Measurements from ENCODE around the gene AK9.

Gene AK9

DNA sequence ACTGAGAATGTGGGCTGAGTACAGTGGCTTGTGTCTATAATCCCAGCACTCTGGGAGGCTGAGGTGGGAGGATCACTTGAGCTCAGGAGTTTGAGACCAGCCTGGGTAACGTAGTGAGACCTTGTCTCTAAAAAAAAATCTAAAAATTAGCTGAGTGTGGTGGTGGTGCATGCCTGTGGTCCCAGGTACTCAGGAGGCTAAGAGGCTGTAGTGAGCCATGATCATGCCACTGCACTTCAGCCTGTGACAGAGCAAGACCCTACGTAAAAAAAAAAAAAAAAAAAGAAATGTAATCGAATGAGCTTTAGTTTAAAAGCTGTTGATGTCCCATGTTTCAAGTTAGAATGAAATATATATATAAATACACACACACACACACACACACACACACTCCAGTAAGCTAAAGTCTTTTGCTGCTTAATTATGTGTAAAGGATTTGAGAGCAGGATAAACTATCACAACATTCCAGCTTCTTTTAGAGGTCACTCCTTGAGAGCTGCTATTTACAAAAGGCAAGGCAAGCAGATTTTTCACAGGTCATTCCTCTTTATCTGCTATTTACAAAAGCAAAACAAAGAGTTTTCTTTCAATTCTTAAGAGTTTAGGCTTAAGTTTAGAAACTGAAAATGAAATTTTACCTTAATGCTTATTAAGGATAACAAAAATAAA is 230.7 kb downstream of the AK9 start:
- Mint-ChIP-seq H3K9me3 (peaks cover 3% of the 10 kb centered on the region), H3K36me3 (ENCODE audit: low read depth) (peaks cover 49% of the 10 kb centered on the region), H3K4me1 (ENCODE audit: low read depth) (peaks cover 76% of the 10 kb centered on the region), H3K27ac (peak overlapping the region; percentile 40), H3K27me3 (no peaks in the 10 kb centered on the region), H3K4me3 (no peak overlapping the region)

DNA sequence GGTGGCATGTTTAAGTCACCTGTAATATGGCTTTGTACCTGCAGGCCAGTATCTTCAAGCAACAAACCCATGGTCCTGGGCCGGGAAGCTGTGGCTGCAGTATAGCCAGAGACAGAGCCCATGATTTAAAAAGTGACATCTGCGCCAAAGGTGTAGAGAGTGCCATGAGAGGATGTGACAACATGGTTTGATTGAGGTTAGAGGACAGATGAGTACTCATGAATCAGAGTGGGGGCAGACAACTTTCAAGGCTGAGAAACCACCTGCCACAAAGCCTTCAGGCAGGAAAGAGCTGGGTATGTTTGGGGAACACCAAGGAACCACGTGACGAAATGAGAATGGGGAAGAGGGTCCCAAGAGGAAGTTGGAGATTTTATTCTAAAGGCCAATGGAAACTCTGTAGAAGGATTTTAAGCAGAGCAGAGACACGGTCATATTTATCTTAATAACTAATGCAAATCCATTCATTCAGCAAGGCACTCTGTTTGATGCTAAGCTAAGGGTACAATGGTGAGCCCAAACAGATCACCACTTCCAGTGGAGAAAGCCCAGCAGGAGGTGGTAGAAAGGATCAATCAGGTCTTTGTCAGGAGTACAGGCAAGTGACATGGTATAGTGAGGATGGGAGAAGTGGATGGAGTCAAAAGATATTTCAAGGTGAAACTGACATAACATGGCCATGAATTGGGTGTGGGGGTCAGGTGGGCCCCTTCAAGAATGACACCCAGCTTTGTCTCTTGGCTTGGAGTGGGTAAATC is 232.0 kb downstream of the AK9 start:
- H3K4me1 Mint-ChIP-seq (ENCODE audit: low read depth) = peaks cover 73% of the 10 kb centered on the region
- peaks cover 38% of the 10 kb centered on the region for H3K36me3 Mint-ChIP-seq (ENCODE audit: low read depth)
- H3K9me3 Mint-ChIP-seq = peaks cover 3% of the 10 kb centered on the region
- H3K27ac Mint-ChIP-seq = peak overlapping the region; percentile 77
- peak overlapping the region; percentile 18 for H3K4me3 Mint-ChIP-seq
- H3K27me3 Mint-ChIP-seq = no peaks in the 10 kb centered on the region

DNA sequence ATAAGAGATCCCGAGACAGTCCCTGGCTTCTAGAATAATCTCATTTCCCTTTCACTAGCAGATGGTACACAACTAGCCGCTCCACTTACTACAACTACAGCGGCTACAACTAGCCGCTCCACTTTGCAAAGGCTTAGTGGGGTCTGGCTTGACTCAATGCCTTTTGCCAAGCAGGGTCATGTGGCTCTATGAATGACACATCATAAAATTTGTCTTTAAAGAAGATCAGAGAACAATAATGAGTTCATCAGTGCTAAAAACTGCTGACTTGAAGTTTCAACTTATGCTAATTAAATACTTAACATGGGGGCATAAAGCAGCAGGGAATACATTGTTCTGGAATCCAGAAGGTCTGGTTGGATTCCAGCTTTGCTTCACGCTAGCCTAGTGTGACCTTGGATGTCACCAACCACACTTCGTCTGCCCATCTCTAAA is 233.4 kb downstream of the AK9 start:
- no peak overlapping the region for H3K27ac Mint-ChIP-seq

DNA sequence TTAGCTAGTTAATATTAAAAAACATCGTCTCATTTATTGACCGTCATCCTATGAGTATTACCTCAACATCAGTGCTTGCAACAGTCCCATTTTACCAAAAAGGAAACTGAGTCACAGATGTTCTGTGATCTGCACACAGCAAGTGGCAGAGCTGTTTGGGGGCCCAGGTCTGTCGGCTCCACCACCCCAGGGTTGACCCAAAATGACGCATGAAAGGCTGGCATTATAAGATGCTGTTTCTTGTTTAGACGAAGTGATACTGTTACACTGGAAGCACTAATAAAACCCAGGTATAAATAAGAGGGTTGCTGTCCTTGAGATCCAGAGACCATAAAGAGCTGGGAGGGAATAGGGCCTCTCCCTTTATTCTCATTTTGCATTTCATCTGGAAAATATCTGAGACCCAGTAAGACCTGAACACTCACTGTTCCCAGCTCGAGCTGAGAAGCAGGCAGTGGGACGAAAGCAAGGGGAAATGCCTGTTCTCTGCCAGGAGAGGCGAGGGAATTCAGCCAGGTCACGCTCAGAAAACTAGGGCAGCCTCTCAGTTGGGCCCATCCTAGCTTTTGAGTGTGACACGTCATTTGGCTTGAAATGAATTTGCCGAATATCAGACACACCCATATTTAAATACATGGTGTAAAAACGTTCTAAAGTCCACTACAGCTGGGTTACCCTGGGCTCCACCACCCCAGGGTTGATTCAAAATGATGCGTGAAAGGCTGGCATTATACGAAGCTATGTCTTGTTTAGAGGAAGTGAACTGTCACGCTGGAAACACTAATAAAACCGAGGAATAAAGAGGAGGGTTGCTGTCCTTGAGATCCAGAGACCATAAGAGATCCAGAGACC is 234.1 kb downstream of the AK9 start:
- no peaks in the 10 kb centered on the region for H3K27me3 Mint-ChIP-seq

More for the DNA sequence above, 233.4 kb downstream of the AK9 start:
- Mint-ChIP-seq H3K9me3 (peaks cover 3% of the 10 kb centered on the region), H3K27me3 (no peaks in the 10 kb centered on the region), H3K4me1 (ENCODE audit: low read depth) (peaks cover 81% of the 10 kb centered on the region), H3K4me3 (peak overlapping the region; percentile 9), H3K36me3 (ENCODE audit: low read depth) (peaks cover 25% of the 10 kb centered on the region)

DNA sequence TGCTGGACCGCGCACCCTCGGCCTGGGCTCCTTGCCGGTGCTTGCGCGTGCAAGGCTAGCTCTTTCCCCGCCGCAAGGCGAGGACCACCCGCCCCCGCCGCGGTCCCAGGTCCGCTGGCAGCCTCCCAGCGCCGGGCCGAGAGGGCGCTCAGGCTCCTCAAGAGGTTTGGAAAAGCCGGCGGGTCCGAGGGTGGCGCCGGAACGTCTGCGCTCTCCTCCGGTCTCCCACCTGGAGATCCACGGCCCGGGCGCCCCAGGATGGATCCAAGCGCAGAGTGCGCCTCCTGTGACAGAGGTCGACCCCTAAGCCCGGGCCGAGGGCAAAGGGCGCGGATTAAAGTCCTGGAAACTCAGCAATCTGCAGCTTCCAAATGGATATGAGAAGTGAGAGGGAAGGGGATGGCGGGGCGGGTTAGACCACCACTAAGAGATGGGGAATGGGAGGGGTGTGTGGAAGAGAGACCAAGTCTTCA is 234.9 kb downstream of the AK9 start:
- Mint-ChIP-seq H3K27me3 (no peaks in the 10 kb centered on the region), H3K9me3 (no peaks in the 10 kb centered on the region), H3K4me1 (ENCODE audit: low read depth) (peaks cover 77% of the 10 kb centered on the region), H3K36me3 (ENCODE audit: low read depth) (peaks cover 17% of the 10 kb centered on the region), H3K27ac (peak overlapping the region; percentile 52), H3K4me3 (peak overlapping the region; percentile 44)

More for the DNA sequence above, 234.1 kb downstream of the AK9 start:
- peaks cover 2% of the 10 kb centered on the region for H3K9me3 Mint-ChIP-seq
- no peak overlapping the region for H3K27ac Mint-ChIP-seq
- peaks cover 20% of the 10 kb centered on the region for H3K36me3 Mint-ChIP-seq (ENCODE audit: low read depth)
- H3K4me1 Mint-ChIP-seq (ENCODE audit: low read depth) = peaks cover 79% of the 10 kb centered on the region
- H3K4me3 Mint-ChIP-seq = peak overlapping the region; percentile 44

DNA sequence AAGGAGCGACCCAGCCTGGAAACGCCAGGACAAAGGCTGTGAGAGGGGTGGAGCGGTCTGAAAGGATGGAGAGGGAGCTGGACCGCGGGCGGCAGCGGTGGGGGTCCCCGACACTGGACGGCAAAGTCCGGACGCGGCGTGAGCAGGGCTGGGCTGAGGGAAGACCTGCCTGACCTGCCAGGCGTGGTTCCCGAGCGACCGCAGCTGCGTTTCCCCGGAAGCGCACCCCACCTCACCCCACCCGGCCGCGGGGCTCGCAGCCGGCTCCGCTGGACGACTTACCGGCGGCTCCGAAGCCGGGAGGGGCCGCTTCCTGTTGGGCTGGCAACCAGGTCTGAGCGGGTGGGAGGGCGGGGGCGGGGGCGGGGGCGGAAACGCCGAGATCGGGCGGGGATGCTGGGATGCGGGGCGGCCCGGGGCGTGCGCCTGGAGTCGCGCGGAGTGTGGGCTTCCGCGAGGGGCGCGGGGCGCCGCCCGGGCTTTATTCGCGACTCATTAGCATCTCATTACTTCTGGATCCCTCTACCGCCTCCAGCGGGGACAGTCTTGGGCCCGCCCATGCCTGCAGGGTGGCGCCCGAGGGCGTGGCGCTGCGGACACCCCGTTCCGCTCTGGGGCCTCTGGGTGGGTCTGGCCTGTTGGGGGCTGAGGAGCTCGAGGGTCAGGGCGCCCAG is 235.4 kb downstream of the AK9 start, which contains the start of gene MICAL1:
TSS of gene MICAL1 (minus strand) at position 336 of the 674 bp plus-strand sequence. CDS start 1,576 bp downstream, outside the sequence.
- H3K9me3 Mint-ChIP-seq = no peaks in the 10 kb centered on the region
- H3K4me1 Mint-ChIP-seq (ENCODE audit: low read depth) = peaks cover 76% of the 10 kb centered on the region
- peak within 1 kb of the TSS; percentile 90 for H3K27ac Mint-ChIP-seq
- peak within 1 kb of the TSS; percentile 84 for H3K4me3 Mint-ChIP-seq
- no peaks in the 10 kb centered on the region for H3K27me3 Mint-ChIP-seq
- H3K36me3 Mint-ChIP-seq (ENCODE audit: low read depth) = peaks cover 18% of the 10 kb centered on the region

DNA sequence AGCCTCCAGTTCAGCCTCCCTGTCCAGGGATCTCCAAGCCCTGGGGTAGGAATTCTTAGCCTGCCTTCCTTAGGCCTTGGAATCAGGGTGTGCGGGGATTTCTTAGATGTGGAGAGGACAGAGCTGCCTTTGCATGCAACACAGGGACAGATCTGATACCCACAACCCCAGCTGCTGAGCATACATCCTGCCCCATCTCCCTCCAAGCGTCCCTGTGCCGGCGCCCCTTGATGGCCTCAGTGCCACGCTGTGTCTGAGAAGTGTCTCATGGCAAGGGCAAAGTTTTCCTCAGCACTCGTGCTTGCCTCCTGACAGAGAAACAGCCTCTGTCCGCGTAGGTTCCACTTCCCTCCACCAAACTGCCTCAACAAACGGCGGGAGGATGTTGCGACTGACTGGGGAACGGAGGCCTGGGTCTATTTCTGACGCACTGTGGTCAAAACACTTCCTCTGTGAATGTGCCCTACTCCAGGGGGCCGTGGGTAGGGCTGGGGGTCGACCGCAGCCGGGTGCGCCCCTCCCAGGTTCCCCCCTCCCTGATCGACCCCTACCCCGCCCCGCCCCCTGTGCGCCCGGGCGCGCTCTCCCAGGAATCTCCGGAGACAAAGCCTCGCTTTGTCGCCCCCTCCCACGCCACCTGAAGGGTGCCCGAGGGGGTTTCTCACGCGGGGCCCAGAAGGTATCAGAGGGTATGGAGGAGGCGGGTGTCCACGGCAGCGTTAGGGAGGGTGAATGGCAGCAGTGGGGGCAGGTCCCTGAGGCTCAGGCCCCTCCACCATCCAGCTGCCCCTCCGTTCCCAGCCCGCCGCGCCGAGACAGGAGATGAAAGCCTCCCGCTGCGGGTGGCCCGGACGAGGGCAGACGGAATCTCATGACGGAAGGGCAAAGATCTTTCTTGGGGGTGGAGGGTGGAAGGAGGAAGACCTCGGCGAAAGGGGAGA is 236.2 kb downstream of the AK9 start:
- Mint-ChIP-seq H3K27me3 (no peaks in the 10 kb centered on the region), H3K4me1 (ENCODE audit: low read depth) (peaks cover 76% of the 10 kb centered on the region), H3K4me3 (peak overlapping the region; percentile 84), H3K36me3 (ENCODE audit: low read depth) (peaks cover 19% of the 10 kb centered on the region), H3K27ac (peak overlapping the region; percentile 90), H3K9me3 (no peaks in the 10 kb centered on the region)

DNA sequence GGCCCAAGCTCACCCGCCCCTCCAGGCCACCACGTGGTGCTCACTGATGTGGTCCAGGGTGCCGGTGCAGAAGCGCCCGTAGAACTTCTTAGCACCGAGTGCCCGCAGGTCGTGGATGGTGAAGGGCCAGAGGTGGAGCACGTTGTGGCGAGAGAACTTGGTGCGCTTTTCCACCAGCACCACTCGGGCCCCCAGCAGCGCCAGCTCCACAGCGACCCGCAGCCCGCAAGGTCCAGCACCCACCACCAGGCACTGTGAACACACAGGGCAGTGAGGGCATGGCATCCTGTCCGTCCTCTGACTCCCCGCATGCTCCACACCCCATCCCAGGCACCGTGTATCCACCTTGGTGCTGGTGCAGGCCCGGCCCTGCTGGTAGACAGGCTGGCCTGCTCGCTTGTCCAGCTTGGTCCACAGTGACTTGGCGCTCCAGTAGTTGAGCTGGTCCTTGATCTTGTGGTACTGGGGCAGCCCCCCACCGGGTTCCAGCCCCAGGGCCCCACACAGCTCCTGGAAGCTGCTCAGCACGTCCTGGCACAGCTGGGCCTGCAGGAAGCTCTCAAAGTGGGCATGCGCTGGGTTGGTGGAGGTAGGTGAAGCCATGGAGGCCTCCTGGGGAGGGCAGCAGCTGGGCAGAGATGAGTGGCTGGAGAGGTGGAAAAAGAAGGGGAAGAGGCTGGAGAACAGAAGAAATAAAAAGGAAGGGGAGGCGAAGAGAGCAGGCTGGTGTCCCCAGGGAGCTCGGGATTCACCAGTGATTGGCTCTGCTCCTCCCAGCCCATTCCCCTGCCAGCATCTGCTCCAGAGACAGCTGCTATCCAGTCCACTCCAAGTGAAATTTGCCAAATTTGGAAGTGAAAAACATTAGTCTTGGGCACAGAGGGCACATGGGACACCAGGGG is 237.2 kb downstream of the AK9 start:
- Mint-ChIP-seq H3K9me3 (no peaks in the 10 kb centered on the region), H3K27me3 (no peaks in the 10 kb centered on the region), H3K36me3 (ENCODE audit: low read depth) (peaks cover 15% of the 10 kb centered on the region), H3K4me3 (peak overlapping the region; percentile 84), H3K27ac (peak overlapping the region; percentile 90), H3K4me1 (ENCODE audit: low read depth) (peaks cover 73% of the 10 kb centered on the region)

DNA sequence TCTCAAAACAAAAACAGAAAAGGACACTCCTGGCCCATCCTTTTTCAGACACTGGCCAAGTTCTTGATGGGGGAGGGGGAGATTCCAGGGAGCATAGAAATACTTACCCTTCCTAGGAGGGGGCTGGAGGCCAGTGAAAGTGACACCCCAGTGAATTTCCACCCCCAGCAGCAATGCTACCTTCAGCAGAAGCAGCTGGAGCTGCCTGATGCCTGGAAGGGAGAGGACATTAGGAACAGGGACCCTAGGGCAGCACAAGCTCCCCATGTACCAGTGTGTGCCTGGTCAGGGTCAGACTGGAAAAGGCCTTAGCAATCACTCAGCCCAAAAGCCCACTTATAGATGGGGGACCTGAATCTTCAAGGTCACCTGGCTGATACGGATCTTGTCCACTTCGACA is 237.8 kb downstream of the AK9 start:
- Mint-ChIP-seq H3K36me3 (ENCODE audit: low read depth) (peaks cover 12% of the 10 kb centered on the region), H3K4me3 (no peak overlapping the region), H3K27ac (no peak overlapping the region), H3K4me1 (ENCODE audit: low read depth) (peaks cover 66% of the 10 kb centered on the region), H3K27me3 (no peaks in the 10 kb centered on the region), H3K9me3 (no peaks in the 10 kb centered on the region)

DNA sequence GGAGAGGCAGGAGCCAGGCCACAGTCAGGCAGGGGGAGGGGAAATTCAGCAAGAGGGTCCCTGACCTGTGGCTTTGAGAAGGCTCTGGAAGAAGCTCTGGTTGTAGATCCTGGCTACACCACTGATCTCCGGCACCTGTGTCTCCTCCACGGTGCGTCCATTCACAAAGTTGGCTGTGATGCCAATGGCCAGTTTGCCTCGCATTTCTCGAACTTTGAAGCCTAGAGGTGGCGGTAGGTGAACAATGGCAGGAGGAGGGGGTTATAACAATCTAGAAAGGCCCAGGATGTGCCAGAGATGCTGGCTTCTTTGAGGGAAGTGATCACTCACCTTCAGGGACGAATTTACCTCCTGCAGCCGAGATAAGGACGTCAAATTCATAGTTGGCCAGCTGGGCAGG is 238.8 kb downstream of the AK9 start:
- peaks cover 57% of the 10 kb centered on the region for H3K4me1 Mint-ChIP-seq (ENCODE audit: low read depth)
- H3K27me3 Mint-ChIP-seq = no peaks in the 10 kb centered on the region
- H3K9me3 Mint-ChIP-seq = no peaks in the 10 kb centered on the region
- H3K36me3 Mint-ChIP-seq (ENCODE audit: low read depth) = peaks cover 12% of the 10 kb centered on the region
- no peak overlapping the region for H3K4me3 Mint-ChIP-seq
- H3K27ac Mint-ChIP-seq = no peak overlapping the region

DNA sequence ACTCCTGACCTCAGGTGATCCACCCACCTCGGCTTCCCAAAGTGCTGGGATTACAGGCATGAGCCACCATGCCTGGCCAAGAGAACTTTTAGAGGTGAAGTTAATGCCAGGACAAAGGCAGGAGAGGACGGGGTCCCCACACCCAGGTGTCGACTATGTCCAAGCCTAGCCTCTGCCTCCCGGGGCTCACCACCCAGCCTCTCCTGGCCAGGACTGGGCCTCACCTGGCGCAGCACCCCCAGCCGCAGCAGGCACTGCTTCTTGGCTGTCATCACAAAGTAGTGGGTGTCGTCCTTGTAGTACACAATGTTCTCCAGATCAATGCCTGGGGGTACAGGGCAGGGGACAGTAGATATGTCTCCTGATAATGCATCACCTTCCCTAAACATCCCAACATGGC is 239.6 kb downstream of the AK9 start:
- Mint-ChIP-seq H3K9me3 (no peaks in the 10 kb centered on the region), H3K4me3 (no peak overlapping the region), H3K36me3 (ENCODE audit: low read depth) (peaks cover 16% of the 10 kb centered on the region), H3K4me1 (ENCODE audit: low read depth) (peaks cover 51% of the 10 kb centered on the region), H3K27ac (no peak overlapping the region), H3K27me3 (no peaks in the 10 kb centered on the region)

DNA sequence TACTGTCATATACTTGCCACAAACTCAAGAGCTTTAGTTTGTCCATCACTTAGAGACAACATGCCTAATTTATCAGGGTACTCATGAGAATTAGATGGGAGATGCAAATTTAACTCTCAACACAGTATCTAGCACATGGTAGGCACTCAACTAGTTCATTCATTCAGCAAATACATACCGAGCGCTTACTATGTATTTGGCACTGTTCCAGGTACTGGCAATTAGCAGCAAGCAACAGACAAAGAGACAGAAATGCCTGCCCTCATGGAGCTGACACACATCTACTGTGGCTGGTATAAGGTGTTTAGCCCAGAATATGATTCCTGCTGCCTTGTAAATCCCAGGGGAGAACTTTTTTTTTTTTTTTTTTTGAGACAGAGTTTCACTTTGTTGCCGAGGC is 240.2 kb downstream of the AK9 start:
- no peaks in the 10 kb centered on the region for H3K9me3 Mint-ChIP-seq
- H3K4me1 Mint-ChIP-seq (ENCODE audit: low read depth) = peaks cover 50% of the 10 kb centered on the region
- no peaks in the 10 kb centered on the region for H3K27me3 Mint-ChIP-seq
- peak overlapping the region; percentile 26 for H3K27ac Mint-ChIP-seq
- peaks cover 20% of the 10 kb centered on the region for H3K36me3 Mint-ChIP-seq (ENCODE audit: low read depth)
- no peak overlapping the region for H3K4me3 Mint-ChIP-seq
